NCI-H2171 treated with DMSO at 0.1 percent for 48 hours (cell line): ENCODE results near the gene OR6C68.
"Not testable (repeated sequence)": the region's sequence is repeated elsewhere in the genome, so short reads cannot be mapped to it uniquely, and the experiment has no call there.

Source experiments
- DNase-seq: peaks from one replicate; lab custom pipeline; 2025; lab: John Stamatoyannopoulos, UW

OR6C68 gene

DNA sequence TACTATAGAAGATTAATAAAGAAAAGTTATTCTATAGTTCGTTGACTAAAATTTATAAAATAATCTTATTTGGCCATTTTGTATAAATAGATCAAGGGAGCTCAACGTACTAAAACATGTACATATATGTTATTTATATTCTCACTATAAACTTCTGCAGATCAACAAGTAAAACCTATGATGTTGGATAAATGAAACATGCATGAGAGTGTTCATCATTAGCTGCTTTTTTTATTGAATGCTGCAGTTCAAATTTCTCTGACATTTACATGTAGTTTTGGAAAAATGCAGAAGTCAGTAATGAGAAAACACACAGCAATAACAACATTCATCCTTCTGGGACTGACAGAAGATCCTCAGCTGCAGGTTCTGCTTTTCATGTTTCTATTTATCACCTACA, at the start of gene OR6C68:
Gene OR6C68 (plus strand): TSS at position 301 of the 400 bp plus-strand sequence. CDS start 0 bp downstream, at position 301.
- DNase-seq, result no peak

DNA sequence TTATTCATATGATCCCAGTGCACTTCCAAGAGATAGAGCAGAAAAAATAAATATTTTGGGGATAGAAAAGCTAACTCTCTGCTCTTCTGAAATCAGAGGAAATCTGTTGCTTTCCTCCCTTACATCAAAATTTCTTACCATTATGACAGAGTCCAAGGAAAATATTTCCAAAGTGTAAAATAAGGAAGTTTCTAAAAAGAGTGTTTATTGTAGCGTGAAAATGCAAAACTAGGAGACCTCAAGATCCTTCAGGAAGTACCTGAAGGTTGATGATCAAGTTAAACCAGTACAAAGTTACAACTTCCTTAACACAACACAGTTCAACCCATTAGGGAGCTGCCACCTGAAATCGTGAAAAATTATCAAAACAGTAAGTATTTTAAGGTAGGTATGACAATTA, 48.4 kb upstream of the OR6C68 start, which contains the start of gene OR6C2:
Gene OR6C2 (plus strand): TSS at position 301 of the 400 bp plus-strand sequence. CDS start 8,138 bp downstream, outside the sequence.
- no peak for DNase-seq

DNA sequence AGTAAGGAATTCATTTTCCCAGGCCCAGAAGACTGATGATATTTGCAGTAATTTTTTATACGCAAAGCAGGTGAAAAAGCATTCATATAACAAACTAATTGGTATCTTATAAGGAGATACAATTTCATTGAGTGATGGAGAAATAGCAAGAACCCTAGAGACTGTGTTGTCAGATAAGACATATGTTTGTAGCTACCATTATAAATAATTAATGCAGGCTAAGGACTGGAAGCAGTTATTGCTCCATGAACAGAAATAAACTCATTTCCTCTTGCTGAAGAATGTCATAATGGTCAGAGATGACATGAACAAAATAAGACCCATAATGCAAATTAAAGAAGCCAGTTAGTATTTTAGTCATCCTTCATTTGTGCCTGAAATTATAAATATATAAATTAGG, 46.8 kb upstream of the OR6C68 start:
- DNase-seq, result no peak

DNA sequence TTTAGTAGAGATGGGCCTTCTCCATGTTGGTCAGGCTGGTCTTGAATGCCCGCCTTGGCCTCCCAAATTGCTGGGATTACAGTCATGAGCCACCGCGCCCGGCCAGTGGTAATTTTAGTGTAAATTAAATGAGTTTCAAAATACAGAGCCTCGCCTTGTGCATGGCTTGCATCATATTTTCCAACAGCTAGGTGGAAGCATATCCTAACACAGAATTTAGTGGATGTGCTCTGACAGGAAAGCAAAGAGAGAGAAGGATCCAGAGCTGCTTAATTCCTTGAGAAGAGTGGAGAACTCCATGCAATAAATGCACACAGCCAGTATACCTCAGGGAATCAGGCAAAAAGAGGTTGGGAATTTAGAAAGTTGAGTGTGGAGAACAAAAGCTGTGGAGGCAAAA, 45.9 kb upstream of the OR6C68 start:
- DNase-seq, result no peak

DNA sequence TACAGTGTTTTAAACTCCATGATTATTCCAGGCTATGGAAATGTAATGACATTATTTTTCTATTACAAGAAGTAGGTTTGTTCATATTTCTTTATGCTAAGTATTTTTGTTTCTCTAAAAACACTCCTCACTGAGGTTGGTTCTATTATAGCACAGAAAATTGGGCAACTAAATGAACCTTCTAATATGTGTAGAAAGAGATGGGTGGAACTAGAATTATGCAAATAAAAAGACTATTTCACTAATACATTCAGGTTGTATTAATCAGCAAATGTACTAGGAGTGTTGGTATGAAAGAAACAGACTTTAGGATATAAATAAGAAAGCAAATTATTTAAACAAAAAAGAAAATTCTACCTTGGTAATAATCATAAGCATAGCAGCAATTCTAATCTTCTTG, 43.4 kb upstream of the OR6C68 start:
- DNase-seq, result no peak

DNA sequence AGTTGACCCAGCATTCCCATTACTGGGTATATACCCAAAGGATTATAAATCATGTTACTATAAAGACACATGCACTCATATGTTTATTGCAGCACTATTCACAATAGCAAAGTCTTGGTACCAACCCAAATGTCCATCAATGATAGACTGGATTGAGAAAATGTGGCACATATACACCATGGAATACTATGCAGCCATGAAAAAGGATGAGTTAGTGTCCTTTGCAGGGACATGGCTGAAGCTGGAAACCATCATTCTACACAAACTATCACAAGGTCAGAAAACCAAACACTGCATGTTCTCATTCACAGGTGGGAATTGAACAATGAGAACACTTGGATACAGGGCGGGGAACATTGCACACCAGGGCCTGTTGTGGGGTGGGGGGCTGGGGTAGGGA, 27.3 kb upstream of the OR6C68 start:
- not testable (repeated sequence) for DNase-seq

DNA sequence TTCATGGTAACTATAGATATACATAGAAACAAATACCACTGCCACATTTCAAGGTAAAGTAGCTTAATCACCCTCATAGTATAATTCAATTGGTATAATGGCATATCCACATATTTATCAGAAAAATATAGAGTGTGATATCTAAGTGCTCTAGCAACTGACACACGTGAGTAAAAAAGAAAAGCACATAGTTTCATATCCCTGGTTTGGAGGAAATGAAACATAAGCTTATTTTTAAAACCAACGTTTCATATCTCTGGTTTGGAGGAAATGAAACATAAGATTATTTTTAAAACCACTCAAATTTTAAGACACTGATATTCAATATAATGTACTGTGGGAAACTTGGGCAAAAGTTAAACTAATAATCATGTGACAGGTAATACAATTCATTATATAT, 24.3 kb upstream of the OR6C68 start:
- no peak for DNase-seq

DNA sequence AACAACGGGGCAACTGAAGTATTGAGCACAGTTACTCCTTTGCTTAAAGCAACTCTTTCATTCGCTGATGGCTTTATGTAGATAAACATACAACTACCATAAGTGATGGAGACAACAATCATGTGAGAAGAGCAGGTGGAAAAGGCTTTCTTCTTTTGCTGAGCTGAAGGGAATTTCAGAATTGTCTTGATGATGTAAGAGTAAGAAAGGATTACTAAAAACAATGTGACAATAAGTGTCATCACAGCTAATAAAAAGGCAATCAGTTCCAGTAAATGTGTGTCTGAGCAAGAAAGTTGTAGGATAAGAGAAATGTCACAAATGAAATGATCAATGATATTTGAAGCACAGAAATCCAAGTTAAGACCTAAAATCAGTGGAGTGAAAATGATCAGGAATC, 22.9 kb upstream of the OR6C68 start:
- no peak for DNase-seq

DNA sequence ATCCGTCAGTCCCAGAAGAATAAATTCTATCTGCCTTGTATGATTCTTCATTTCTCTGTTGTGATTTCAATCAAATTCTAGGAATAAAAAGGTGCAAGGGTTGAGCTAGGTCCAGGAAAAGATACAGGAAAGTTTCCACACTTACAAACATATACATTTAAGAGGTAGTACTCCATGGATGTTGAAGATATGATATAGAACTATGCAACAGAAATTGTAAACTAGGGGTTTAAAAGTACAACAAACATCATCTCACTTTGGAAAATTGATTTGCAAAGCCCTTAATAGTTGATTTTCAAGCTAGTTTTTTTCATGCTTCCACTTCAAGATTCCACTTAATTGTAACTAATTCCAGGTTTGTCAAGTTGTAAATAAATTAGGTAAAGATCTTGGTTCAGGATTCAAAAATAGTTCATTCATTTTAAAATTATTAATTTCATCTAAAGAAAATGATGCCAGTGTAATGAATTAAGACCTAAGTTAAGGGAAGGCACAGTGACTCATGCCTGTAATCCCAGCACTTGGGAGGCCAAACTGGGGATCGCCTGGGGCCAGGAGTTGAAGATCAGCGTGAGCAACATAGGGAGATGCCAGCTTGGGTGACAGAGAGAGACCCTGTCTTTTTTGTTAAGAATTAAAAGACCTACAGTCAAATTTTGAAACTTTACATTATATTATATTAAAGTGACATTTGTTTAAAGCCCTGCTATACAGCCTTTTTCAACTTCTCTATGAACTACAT, 21.9 kb upstream of the OR6C68 start, which contains the start of gene OR6C70:
Gene OR6C70 (minus strand): TSS at position 51 of the 742 bp plus-strand sequence. CDS start 0 bp downstream, at position 51.
- DNase-seq, result no peak

DNA sequence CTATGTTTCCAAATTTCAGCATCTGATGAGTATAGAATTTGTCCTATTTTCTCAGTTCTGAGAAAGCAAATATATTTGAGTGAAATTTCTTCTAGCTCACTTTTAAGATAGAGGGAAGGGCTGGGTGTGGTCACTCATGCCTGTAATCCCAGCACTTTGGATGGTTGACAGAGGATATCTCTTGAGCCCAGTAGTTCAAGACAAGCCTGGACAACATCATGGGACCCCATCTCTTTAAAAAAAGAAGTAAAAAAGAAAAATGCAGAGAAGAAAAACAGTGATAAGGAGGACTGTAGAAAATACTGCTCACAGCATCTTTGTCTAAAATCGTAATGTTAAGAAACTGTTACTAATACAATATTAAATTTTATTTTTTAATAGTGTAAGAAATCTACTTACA, 19.9 kb upstream of the OR6C68 start:
- no peak for DNase-seq

DNA sequence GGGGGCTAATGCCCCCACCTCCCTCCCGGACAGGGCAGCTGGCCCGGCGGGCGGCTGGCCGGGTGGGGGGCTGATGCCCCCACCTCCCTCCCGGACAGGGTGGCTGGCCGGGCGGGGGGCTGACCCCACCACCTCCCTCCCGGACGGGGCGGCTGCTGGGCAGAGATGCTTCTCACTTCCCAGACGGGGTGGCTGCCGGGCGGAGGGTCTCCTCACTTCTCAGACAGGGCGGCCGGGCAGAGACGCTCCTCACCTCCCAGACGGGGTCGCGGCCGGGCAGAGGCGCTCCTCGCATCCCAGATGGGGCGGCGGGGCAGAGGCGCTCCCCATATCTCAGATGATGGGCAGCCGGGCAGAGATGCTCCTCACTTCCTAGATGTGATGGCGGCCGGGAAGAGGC, 13.0 kb upstream of the OR6C68 start:
- DNase-seq, result not testable (repeated sequence)

DNA sequence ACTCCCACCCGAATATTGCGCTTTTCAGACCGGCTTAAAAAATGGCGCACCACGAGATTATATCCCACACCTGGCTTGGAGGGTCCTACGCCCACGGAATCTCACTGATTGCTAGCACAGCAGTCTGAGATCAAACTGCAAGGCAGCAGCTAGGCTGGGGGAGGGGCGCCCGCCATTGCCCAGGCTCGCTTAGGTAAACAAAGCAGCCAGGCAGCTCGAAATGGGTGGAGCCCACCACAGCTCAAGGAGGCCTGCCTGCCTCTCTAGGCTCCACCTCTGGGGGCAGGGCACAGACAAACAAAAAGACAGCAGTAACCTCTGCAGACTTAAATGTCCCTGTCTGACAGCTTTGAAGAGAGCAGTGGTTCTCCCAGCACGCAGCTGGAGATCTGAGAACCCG, 7.9 kb upstream of the OR6C68 start:
- not testable (repeated sequence) for DNase-seq

DNA sequence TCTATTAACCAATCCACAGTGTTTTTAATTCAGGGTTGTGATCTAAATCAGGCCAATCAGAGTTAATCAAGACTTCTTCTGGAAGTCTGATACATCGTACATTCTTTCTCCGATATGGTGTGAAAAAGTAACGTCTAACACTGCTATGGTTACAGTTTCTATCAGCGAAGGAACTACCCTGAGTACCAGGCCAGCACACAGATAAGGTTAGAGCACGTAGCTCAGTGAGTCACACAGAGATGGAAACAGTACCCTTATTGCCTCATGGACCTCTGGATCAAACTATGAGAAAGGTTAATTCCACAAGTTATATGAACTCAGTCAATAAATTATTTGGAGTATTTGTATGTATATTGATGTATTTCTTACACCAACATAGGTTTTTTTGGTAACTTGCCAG, 3.3 kb downstream of the OR6C68 start:
- DNase-seq, result no peak

DNA sequence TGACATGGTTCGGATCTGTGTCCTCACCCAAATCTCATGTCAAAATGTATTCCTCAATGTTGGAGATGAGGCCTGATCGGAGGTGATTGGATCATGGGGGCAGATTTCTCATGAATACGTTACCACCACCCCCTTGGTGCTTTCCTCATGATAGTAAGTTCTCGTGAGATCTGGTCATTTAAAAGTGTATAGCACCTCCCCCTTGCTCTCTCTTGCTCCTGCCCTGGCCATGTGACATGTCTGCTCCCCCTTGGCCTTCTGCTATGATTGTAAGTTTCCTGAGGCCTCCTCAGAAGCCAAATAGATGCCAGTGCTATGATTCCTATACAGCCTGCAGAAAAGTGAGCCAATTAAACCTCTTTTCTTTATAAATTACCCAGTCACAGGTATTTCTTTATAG, 7.1 kb downstream of the OR6C68 start:
- DNase-seq, result no peak

DNA sequence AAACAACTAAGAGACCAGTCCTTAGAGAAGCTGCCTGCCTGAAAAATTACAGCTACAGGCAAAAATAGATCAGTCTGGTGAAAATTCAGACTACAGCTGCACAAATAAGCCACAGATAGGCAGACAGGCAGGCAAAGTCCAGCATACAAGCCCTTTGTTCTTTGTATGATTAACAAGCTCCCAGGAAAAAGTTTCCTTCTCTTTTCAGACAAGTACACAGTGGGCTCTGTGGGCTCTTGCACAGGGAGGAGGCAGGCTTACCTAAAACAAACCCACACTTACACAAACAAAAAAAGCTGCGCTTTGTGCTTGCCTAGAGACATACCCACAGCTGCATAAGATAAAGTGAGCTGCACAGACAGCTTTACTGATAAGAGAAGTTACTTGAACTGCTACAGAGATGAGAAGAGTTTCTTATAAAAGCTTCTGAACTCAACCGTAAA, 7.7 kb downstream of the OR6C68 start:
- no peak for DNase-seq

DNA sequence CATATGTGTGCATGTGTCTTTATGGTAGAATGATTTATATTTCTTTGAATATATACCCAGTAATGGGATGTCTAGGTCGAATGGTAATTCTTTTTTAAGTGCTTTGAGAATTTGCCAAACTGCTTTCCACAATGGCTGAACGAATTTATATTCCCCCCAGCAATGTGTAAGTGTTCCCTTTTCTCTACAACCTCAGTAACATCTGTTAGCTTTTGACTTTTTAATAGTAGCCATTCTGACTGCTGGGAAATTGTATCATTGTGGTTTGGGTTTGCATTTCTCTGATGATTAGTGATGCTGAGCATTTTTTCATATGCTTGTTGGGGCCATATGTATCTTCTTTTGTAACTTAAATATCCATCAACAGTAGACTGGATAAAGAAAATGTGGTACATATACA, 9.4 kb downstream of the OR6C68 start:
- no peak for DNase-seq

DNA sequence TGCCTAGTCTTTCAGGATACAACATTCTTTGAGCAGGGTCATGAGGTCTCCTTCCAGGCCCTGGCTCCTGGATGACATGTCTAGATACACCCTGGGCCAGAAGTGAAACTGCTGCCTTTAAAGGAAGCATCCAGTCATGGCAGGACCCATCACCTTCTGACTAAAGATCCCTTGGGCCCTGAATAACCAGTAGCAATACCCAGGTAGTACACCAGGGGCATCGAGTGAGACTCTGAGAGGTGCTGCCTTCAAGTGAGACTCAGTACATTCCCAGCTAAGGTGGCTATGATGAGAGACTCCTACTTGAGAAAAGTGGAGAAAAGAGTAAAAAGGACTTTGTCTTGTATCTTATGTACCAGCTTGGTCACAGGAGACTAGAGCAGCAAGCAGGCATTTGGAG, 23.5 kb downstream of the OR6C68 start:
- no peak for DNase-seq

DNA sequence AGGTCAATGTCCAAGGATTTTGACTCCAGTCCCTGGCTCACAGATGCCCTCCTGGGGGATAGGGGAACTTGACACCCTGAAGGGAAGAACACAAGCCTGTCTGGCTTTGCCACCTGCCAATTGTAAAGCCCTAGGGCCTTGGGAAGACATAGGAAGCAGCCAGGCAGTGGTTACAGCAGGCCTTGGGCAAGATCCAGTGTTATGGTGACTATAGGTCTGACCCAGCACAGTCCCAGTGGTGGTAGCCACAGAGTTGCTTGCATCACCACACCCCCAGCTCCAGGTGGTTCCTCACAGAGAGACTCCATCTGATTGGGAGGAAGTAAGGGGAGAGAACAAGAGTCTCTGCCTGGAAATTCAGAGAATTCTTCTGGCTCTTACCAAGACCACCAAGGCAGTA, 24.2 kb downstream of the OR6C68 start:
- DNase-seq, result no peak
